CD1c-positive myeloid dendritic cell (primary cell): ENCODE results near the gene UBR4.
"Not testable (repeated sequence)": the region's sequence is repeated elsewhere in the genome, so short reads cannot be mapped to it uniquely, and the experiment has no call there.

Experiments
- DNase-seq: peaks from one replicate; pipeline ENCODE4 v3.0.0-alpha.2; 2016; ENCODE audit errors: extremely low spot score

The UBR4 gene

DNA sequence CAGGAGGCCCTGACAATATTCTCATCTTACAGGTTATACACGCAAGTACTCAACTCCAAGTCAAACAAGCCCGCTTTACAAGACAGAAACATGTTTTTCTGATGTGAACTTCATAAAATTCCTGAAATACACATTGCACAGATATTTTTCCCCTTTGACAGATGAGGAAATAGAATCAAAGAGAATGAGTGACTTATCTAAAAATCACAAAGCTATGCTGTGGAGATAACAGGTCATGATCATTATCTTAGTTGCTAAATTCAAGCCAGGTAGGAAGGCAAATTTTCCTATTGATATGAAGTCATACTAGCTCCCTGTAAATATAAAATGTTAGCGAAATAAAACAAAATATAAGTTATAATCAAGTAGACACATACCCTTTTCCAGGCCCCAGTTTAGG, 18.3 kb downstream of the UBR4 start:
- DNase-seq: no peak

- no peak for DNase-seq
Observed at GRCh38 chr1:19190468-19190867, 19.6 kb downstream of the UBR4 start.

DNA sequence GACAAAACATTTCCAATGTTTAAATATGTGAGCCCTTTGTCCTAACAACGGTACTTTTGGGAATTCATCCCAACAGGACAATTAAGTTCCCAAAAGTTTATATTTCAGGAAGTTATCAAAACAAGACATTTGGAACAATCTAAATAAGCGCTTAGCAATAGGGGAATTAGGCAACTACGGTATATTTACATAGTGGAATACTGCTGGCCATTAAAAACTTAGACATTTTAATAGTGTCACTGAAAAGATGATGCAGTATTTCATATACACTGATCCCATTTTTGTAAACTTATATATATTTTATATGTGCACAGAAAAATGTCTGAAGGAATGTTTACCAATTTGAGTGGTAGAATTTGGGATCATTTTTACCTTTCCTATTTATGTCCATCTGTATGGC, 20.8 kb downstream of the UBR4 start:
- DNase-seq: no peak

- DNase-seq: no peak
Observed at GRCh38 chr1:19187852-19188251, 22.2 kb downstream of the UBR4 start.

DNA sequence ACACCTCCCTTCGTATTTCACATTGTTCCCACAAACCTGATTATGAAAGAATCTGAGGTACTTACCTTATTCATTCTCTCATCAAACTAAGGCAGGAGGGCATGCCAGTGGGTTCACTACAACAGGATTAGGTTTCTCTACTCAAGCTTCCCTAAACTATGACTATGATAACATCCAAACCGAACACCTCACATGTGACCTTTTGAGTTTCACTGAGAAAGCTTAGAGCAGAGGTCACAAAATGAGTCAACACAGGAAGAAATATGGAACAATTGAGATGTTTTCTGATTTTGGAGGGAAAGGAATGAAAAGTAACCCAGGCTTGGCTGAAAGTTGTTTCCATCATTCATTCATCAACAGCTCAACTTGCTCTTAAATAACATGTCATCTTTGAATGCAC, 24.1 kb downstream of the UBR4 start:
- DNase-seq: no peak

- DNase-seq: no peak
Observed at GRCh38 chr1:19182223-19182622, 27.8 kb downstream of the UBR4 start.

- DNase-seq: not testable (repeated sequence)
Observed at GRCh38 chr1:19180265-19180657, 29.8 kb downstream of the UBR4 start.

DNA sequence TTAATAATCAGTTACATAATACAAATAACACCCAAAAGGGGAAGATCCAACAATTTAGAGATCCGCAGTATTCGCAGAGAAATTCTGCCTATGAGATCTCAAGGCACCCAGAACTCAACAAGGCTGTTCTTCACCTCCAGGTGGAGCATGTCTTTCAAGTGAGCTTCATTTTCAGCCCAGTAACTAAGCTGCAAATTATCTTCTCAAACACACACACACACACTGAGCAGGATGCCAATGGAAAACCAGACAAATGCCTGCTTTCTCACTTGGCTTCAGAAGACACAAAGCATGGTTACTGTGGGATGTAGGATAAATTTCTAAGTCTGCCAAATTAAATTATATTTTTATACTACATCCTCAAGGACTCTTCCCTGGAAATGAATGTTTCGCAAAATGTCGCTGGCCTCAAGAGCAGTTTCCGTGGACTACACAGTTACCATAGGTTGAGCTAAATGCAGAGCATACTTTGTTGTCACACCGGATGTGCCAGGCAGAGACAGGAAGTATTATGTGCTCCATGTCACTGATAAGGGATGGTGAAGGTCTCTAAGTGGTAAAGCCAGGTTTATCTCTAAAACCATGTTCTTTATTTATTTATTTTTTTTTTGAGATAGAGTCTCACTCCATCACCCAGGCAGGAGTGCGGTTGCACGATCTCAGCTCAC, 30.3 kb downstream of the UBR4 start:
- peak; percentile 11 for DNase-seq

DNA sequence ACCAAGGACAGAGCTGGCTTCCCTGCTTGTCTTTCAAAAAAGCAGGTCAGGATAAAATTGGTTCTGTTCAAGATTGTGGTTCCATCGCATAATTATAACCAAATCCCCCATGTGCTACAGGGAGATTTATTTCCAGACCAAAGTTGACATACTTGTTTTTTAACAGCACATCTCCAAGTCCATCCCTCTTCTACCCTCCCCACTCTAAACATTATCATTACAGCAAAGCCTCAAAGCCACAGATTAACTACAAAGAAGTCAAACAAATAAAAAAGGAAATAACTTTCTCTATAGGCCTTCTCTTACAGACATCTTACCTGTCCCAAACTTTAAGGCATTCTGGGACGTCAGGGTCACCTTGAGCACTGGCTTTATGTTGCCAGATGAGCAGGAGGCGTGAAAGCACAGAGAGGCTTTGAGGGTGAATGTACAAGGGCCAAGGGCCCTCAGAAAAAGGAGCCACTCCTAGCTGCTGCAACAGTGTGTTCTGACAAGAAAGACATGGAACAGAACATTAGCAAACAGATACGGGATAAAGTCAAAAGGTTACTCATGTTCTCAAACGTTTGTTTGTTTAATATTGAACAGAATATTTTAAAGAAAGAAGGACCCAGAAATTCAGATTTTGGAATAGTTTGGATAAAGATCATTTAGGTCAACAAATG, 31.2 kb downstream of the UBR4 start:
- no peak for DNase-seq

- no peak for DNase-seq
Observed at GRCh38 chr1:19177811-19178210, 32.3 kb downstream of the UBR4 start.

DNA sequence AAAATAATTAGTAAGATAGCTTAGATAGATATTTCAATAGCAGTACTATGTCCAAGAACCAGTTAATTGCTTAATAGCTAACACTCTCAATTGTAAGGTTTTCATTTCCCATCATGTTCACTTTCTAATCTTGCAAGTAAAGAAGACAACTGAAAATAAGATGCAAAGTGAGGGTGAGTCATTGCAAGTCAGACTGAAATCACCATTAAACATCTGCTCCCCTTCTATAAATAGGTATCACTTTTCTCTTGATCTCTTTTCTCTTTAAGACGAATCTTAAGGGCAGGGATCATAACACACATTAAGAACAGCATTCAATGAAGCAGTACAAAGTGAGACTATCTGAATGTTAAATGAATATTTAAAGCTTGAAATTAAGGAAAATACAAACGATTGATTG, 40.4 kb downstream of the UBR4 start:
- no peak for DNase-seq

- no peak for DNase-seq
Observed at GRCh38 chr1:19167140-19167539, 42.9 kb downstream of the UBR4 start.

DNA sequence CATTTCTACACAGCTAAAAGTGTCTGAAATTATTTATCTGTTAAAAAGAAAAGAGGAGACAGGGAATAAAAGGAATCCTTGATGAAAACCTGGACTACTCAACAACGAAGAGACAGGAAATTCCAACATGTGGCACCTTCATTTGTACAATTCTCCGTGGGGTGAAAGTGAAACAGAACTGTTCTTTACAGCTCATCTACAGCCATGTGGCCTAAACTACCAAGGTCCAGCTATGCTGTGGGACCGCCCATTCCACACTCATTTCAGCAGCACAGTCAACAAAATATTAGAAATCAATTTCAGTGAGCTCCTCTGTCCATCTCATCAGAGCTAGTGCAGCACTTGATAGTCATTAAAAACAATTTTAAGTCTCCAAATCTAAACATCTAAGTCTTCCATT, 44.0 kb downstream of the UBR4 start:
- no peak for DNase-seq

- DNase-seq: no peak
Observed at GRCh38 chr1:19165501-19165900, 44.6 kb downstream of the UBR4 start.

DNA sequence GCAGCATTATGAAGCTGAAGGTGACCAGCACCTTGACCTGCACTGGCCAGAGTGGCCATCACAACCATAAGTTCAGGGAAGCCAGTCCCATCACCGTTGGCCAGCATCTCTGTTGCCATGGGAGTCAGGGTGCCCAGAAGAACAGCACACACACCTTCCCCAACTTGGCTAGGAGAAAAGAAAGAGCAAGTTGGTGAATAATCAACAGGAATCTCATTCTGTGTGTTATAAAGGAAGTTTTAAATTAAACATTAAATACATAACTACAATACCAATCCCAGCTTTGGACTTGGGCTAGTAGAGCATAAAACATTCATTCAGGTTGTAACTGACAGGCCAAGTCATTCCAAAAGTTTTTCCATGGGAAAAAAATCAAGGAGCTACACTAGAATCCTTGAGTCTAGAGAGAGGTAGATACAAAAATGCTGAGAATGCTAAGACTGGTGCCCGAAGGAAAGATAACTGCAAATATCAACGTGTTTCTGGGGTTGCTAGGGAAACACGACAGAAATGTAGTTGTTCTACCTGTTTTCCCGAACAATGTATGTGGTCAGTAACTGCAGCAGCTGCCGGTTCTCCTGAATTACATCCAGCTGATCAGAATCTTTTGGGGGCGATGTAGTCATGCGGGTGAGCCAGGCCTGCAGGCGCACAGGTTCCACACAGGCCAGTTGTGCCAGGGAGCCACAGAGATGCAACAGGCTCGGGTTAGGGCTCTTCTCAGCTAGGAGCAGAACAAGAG, 45.6 kb downstream of the UBR4 start:
- DNase-seq: no peak

DNA sequence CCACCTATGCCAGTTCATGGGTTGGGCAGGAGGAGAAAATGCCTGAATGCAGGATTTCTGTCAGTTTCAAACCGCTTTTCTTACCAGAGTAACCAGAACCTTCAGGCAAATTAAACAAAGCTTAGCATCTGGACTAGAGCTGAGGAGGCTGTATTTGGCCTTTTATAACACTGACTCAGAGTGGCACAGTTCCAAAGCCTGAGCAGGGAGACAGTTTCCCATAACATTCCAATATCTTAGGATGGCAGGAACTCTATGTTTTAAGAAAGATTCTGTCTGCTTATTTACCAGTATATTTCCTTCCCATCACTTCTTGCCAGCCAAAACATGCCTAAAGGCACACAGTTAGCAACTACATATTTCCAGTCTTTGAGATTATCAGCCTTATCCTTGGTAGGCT, 46.8 kb downstream of the UBR4 start:
- no peak for DNase-seq

- no peak for DNase-seq
Observed at GRCh38 chr1:19160831-19161230, 49.2 kb downstream of the UBR4 start.

GRCh38 chr1:19157653-19158052, 52.4 kb downstream of the UBR4 start:
- no peak for DNase-seq

DNA sequence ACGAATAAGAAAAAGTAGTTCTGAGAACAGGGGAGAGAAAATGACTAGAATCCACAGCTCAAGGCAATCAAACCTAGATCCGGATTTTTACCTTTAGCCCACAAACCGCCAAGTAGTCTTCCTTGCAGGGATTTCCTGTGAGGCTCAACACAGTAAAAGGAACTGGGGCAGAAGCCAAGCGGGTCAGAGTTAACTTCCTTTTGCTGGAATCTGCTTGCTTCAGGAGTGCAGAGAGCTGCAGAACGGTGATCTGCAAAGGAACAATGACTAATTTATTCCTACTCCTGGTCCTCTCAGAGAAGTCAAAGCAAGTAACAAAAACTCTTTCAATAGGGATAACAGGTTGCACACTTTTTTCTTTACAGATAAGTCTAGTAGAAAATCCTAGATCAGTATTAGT, 53.4 kb downstream of the UBR4 start:
- peak; percentile 47 for DNase-seq

GRCh38 chr1:19154876-19155275, 55.2 kb downstream of the UBR4 start:
- no peak for DNase-seq

GRCh38 chr1:19153169-19153568, 56.9 kb downstream of the UBR4 start:
- no peak for DNase-seq

- DNase-seq: no peak
Observed at GRCh38 chr1:19151537-19151936, 58.5 kb downstream of the UBR4 start.

GRCh38 chr1:19149736-19150135, 60.3 kb downstream of the UBR4 start:
- DNase-seq: no peak
